Type B pancreatic cell (in vitro differentiated cells): ENCODE results near the gene LTBP4. TPM values are rescaled to one million over a fixed set of nuclear protein-coding genes. Genes with fewer than 3 reads are reported as not detected.

Experiments used
- DNase-seq: peaks from one replicate; pipeline ENCODE4 v3.0.0; 2021; ENCODE audit warnings: mixed read lengths; ENCODE audit not compliant: unreplicated experiment; ENCODE audit errors: extremely low spot score
- H3K27ac Mint-ChIP-seq: 2 replicates; pipeline ENCODE4 v1.8.0; 2021; ENCODE audit warnings: mild to moderate bottlenecking, mixed read lengths
- H3K27me3 Mint-ChIP-seq: 2 replicates; pipeline ENCODE4 v1.8.0; 2021; ENCODE audit warnings: mixed read lengths
- H3K36me3 Mint-ChIP-seq: 2 replicates; pipeline ENCODE4 v1.8.0; 2021; ENCODE audit warnings: mixed read lengths
- H3K4me1 Mint-ChIP-seq: one replicate; pipeline ENCODE4 v1.8.0; 2021; ENCODE audit warnings: mixed read lengths; ENCODE audit not compliant: unreplicated experiment
- H3K4me3 Mint-ChIP-seq: 2 replicates; pipeline ENCODE4 v1.8.0; 2021; ENCODE audit warnings: mild to moderate bottlenecking, mixed read lengths
- H3K9me3 Mint-ChIP-seq: 2 replicates; pipeline ENCODE4 v1.8.0; 2021; ENCODE audit warnings: mixed read lengths
- total RNA-seq: library from RNA; stranded (reverse); gene quantifications from 2 replicates; pipeline ENCODE4 v1.2.1, GENCODE V29; 2021; ENCODE audit warnings: low replicate concordance
- TF ChIP-seq, protein P1 (sequence below): fragments of 200-600 bp; sonication (generic); conservative IDR thresholded peaks from 2 replicates; pipeline ENCODE4 v1.5.0; 2021; ENCODE audit warnings: antibody characterized with exemption, mild to moderate bottlenecking

LTBP4 gene
- total RNA-seq, 1 donor from 2014 or later, result 145 TPM

DNA sequence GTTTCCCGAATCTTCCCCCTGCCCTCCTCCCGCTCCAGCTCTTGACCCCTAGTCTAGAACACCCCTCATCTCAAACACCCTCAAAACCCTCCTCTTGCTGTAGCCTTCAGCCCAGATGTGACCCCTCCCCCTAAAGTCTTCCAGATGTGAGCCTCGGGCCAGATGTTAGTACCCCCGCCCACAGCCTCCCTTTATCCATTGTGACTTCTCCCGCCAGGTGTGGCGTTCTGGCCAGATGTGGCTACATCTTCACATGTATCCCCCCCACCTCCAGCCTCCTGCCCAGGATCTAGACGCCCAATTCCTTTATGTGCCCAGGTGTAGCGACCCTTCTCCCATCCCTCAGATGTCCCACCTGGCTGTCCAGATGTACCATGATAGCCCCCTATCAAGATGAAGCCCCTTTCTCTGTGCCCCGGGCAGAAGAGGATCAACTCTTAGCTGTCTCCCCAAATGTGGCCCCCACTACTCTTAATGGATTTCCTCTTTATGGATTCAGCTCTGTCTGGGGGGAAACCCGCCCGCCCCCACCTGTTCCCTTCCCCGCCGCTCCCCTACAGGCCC lies 517 bp upstream of the LTBP4 start:
- TF ChIP-seq, protein P1, sequence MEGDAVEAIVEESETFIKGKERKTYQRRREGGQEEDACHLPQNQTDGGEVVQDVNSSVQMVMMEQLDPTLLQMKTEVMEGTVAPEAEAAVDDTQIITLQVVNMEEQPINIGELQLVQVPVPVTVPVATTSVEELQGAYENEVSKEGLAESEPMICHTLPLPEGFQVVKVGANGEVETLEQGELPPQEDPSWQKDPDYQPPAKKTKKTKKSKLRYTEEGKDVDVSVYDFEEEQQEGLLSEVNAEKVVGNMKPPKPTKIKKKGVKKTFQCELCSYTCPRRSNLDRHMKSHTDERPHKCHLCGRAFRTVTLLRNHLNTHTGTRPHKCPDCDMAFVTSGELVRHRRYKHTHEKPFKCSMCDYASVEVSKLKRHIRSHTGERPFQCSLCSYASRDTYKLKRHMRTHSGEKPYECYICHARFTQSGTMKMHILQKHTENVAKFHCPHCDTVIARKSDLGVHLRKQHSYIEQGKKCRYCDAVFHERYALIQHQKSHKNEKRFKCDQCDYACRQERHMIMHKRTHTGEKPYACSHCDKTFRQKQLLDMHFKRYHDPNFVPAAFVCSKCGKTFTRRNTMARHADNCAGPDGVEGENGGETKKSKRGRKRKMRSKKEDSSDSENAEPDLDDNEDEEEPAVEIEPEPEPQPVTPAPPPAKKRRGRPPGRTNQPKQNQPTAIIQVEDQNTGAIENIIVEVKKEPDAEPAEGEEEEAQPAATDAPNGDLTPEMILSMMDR, result no peak

DNA sequence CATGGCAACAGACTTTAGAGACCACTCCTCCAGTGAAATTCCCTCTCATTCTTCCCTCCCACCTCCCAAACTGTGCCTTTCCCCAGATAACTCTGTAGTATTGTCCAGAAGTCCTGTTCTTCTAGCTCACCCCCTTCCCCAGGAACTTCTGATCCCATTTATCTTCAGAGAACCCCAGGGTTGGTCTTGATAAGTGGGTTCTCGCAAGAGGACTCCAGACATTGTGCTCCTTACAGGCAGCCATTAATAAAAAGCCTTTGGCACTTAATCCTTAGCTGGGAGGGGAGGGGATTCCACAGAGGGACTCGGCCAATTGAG lies 1.9 kb downstream of the LTBP4 start:
- Mint-ChIP-seq H3K4me3 (peak overlapping the region; percentile 93), H3K36me3 (no peaks in the 10 kb centered on the region), H3K9me3 (peaks cover 4% of the 10 kb centered on the region), H3K4me1 (peaks cover 37% of the 10 kb centered on the region), H3K27ac (peak overlapping the region; percentile 97), H3K27me3 (peaks cover 66% of the 10 kb centered on the region)
- TF ChIP-seq, protein P1, result no peak
- no peak for DNase-seq

More for the DNA sequence above, 517 bp upstream of the LTBP4 start:
- Mint-ChIP-seq H3K36me3 (no peaks in the 10 kb centered on the region), H3K9me3 (peaks cover 4% of the 10 kb centered on the region), H3K4me1 (peaks cover 34% of the 10 kb centered on the region), H3K4me3 (peak overlapping the region; percentile 82), H3K27ac (no peak overlapping the region), H3K27me3 (peaks cover 57% of the 10 kb centered on the region)
- DNase-seq, result no peak

DNA sequence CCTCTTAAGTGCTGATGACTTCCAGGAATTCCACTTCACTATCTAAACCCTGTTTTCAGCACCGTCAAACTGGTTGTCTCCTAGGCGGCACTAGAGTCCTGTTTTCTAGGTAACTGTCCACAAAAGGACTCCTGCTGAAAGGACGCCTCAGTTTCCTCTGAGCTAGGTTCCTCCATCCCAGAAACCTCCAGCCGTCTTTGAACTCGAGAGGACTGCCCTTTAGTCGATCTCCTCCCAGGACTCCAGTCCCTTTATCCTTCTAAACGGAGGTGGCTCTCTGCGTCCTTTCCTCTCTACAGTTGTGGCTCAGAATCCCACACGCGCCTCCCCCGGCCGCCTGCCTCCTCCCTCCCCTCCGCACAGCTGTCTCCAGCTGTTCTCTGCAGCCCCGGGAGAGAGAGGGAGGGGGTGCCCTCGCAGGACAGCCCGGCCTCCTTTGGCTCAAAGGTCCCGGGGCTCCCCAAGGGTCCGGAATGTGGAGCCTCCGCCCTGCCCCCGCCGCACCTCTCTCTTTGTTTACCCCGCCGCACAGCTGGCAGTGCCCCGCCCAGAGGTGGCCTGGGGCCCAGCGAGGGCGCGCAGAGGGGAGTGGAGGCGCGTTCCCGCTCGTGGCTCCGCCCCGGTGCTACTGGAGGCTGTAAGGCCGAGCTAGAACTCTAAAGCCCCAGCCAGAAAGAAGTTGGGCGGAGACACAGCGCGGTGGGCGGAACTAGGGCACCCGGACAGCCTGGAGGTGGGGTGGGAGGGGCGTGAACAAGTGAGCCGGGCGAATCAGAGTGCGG lies 2.4 kb downstream of the LTBP4 start:
- Mint-ChIP-seq H3K27ac (peak overlapping the region; percentile 97), H3K27me3 (peaks cover 65% of the 10 kb centered on the region), H3K4me1 (peaks cover 34% of the 10 kb centered on the region), H3K36me3 (no peaks in the 10 kb centered on the region), H3K4me3 (peak overlapping the region; percentile 93), H3K9me3 (peaks cover 4% of the 10 kb centered on the region)
- peak; percentile 96 for DNase-seq
- TF ChIP-seq, protein P1, result no peak

DNA sequence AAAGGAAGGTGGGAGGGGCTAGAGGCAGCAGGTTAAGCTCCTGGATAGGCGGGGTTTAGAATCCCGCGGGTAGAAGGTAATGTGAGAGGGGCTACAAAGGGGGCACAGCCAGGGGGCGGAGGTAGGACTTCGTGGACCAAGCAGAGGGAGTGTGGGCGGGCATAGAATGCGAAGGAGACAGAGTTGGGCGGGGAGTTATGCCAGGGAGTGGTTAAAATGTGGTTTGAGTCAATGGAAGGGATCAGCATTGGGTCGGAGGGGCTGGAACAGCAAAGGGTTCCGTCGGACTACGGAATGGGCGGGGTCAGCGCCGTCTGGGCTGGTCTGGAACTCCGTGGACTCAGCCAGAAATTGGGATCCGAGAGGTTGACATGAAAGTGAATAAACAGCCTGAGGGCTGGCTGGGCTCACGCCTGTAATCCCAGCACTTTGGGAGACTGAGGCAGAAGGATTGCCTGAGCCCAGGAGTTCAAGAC lies 3.0 kb downstream of the LTBP4 start:
- Mint-ChIP-seq H3K27ac (peak overlapping the region; percentile 97), H3K27me3 (peaks cover 65% of the 10 kb centered on the region), H3K4me1 (peaks cover 34% of the 10 kb centered on the region), H3K4me3 (peak overlapping the region; percentile 93), H3K36me3 (no peaks in the 10 kb centered on the region), H3K9me3 (peaks cover 4% of the 10 kb centered on the region)
- TF ChIP-seq, protein P1, result no peak
- DNase-seq, result no peak

DNA sequence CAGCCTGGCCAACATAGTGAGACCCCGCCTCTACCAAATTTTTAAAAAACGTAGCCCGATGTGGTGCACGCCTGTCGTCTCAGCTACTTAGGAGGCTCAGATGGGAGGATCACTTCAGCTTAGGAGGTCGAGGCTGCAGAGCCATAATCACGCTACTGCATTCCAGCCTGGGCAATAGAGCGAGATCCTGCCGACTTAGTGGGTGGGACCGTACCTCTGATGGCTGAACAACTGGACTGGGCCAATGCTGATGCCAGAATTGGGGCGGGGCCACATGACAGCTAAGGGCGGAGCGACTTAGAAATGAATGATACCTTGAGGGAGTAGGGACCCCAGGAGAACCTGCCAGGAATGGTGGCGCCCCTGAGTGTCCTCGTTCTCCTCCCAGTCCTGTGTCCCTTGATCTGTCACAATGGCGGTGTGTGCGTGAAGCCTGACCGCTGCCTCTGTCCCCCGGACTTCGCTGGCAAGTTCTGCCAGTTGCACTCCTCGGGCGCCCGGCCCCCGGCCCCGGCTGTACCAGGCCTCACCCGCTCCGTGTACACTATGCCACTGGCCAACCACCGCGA lies 3.6 kb downstream of the LTBP4 start:
- peak overlapping the region; percentile 84 for H3K4me3 Mint-ChIP-seq
- H3K27ac Mint-ChIP-seq, result peak overlapping the region; percentile 76

More for the DNA sequence above, 3.6 kb downstream of the LTBP4 start:
- Mint-ChIP-seq H3K36me3 (no peaks in the 10 kb centered on the region), H3K9me3 (peaks cover 4% of the 10 kb centered on the region), H3K27me3 (peaks cover 61% of the 10 kb centered on the region), H3K4me1 (peaks cover 30% of the 10 kb centered on the region)
- TF ChIP-seq, protein P1, result no peak
- no peak for DNase-seq
